NCI-H1694 treated with DMSO at 0.1 percent for 48 hours (cell line): Measurements from ENCODE around the gene ELMO2.
A peak's percentile ranks its signal among the peaks of the same experiment; 100 is the strongest.
"Not testable (repeated sequence)": the region's sequence is repeated elsewhere in the genome, so short reads cannot be mapped to it uniquely, and the experiment has no call there.

Source experiments
- DNase-seq: peaks from one replicate; lab custom pipeline; 2025; lab: John Stamatoyannopoulos, UW

The ELMO2 gene

GRCh38 chr20:46406986-46407670 lies 713 bp upstream of the ELMO2 start:
- DNase-seq, result peak; percentile 15

DNA sequence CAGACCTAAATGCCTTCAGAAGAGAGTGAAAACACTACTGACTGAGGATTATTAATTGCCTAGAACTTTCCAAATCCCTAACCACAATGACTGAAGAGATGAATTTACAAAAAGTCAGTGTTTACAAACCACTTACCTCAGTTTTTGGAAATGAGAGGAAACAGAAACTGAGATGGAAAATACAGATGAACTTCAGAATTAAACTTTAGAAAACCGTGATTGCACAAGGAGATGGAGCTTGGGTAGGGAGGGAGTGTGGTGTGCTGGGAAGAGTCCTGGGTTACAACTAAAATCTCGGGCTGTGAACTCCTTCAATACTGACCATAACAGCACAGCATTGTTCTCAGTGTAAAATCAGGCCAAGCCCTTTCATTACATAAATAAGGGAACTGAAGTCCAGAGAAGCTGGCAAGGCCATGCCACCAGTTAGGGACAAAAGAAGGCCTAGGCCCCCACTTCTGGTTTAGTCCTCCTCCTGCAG lies 4.0 kb downstream of the ELMO2 start:
- no peak for DNase-seq

DNA sequence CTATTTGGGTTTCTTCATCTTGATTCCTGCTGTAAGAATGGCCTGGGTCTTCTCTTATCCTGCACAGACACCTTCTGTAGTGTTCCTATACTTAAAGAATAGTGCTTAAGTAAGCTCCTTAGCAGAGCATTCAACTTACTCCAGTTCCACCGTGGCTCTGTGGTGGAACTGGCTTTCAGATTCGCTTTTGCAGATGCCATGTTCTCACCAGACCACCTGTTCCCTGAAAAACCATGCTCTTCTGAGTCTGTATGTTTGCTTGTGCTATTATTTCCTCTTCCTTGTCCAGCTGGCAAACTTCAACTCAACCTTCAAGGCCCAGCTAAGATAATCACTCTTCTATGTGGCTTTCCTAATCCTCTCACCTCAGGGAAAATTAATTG lies 4.9 kb downstream of the ELMO2 start:
- DNase-seq, result no peak

DNA sequence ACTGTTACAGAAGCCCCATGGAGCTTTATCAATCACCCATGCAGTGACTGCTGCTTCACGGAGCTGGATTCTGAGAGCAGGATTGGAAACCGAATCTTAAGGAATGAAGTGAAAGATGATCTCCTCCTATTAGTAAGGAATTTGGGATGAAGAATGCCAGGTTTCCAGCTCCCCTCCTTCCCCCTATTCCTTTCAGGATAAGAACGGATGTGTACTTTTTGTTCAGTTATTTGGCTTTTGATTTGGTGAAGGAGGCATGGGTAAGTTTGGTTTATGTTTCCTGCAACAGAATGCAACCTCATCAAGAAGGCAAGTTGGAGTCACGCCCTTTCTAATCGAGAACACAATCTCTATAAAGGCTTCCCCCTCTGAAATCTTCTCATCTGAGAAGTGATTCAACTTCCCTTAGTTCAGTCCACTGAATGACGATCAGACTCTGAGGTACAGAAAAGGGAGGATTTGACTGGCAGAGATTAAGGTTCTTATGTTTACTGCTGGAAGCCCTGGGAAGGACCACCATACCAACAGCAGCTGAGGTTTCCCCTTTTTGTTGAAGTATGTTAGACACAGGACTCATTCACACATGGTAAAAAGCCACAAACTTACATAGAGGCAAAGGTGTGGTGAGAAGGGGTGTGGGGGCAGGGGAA lies 5.5 kb downstream of the ELMO2 start:
- no peak for DNase-seq

DNA sequence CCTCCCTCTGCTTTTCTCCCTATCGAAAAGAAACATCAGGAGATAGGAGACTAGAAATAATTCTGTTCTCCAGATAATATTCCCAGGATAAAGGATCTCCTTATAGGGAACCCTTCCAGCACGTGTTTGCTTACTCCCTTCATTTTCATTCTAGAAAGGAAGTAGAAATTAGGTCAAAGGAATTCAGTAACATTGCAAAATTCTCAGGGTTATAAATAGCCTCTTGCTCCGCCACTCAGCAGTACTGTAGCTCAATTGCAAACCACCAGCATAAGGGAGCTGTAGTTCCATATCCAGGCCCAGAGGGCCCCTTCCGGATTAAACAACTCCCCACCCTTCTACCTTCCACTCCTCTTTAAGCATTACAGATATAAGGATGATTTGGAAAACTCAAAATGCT lies 6.2 kb downstream of the ELMO2 start:
- no peak for DNase-seq

- no peak for DNase-seq
These were observed 7.0 kb downstream of the ELMO2 start for GRCh38 chr20:46399401-46399800.

GRCh38 chr20:46398963-46399362 lies 7.5 kb downstream of the ELMO2 start:
- DNase-seq, result no peak

DNA sequence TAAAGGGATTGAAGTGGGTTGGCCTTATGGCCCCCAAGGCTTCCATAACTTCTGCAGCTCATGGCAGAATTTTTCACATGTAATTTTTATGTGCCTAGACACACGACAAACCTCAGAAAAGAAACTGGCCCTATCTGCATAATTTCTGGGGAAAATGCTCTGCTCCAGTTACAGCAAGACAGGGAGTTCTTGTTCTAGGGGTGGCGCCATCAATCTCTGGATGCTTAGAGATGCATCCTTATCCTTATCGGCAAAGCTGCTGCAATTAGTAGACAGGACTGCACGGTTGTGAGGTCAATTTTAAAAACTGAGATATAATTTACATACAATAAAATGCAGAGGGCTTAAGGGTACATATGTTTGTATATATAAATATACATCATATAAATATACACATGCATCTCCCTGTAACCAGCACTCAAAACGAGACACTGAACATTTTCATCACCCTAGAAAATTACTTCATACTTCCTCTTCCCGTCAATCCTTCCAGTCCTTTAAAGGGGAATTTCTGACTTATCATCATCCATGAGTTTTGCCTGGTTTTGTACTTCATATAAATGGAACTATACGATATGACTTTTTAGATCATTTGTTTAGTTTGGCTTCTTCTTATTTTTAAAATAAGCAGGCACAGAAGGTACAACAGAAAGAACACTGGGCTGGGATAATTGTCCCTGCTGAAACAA lies 10.2 kb downstream of the ELMO2 start:
- no peak for DNase-seq

GRCh38 chr20:46394872-46395760 lies 11.3 kb downstream of the ELMO2 start:
- DNase-seq, result no peak

DNA sequence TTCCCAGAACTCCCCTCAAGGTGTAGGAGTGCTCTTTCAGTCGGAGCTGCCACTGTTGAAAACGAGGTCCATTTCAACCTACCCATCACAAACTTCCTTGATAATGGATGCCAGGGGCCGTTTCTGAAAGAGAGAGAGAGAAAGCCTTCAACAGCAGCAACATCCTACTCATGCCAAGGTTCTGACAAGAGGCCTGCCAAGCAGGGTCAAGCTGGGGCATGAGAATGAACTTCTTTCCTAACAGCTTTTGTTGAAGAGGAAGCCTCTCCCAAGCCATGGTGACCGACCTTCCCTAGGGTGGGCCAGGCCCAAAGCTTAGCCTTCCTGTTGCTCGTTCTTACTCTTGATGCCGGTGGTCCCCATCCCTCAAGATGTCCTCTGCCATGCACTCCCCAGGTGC lies 12.4 kb downstream of the ELMO2 start:
- no peak for DNase-seq

DNA sequence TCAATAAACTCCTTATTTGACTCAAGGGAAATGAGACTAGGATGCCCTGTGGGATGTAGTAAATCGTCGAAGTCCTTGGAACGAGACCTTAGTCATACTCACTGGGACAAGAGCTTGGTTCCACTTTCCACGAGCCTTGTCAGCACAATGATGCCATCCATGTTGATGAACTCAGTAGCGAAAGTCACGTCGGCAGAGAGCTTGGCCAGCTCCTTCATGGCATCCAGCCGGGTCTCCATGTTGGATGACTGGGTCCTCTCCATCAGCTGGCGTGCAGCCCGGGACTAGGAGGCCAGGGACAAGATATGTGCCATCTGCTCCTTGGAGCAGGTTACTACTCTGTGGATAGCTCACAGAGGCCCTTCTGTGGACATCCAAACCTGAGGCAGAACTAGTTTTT lies 17.5 kb downstream of the ELMO2 start:
- DNase-seq, result peak; percentile 25

- DNase-seq, result peak; percentile 40
These were observed 18.1 kb downstream of the ELMO2 start for GRCh38 chr20:46388201-46388836.

DNA sequence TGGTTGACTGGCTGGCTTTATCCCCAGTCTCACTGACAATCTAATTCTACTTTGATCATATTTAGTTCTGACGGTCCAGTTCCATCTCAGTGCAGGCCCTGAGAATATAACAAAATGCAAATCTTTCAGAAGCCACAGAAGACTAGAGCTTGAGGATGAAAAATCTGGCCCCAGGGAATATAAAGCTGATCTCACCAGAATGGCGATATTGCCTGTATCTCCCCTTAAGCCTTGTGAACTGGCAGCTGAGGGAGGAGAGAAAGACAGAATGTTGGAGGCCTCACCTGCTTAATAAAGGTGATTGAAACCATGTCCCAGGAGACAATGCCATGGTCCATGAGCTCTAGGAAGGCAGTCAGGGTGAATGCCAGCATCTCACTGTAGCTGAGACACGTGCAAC lies 19.4 kb downstream of the ELMO2 start:
- DNase-seq, result not testable (repeated sequence)

DNA sequence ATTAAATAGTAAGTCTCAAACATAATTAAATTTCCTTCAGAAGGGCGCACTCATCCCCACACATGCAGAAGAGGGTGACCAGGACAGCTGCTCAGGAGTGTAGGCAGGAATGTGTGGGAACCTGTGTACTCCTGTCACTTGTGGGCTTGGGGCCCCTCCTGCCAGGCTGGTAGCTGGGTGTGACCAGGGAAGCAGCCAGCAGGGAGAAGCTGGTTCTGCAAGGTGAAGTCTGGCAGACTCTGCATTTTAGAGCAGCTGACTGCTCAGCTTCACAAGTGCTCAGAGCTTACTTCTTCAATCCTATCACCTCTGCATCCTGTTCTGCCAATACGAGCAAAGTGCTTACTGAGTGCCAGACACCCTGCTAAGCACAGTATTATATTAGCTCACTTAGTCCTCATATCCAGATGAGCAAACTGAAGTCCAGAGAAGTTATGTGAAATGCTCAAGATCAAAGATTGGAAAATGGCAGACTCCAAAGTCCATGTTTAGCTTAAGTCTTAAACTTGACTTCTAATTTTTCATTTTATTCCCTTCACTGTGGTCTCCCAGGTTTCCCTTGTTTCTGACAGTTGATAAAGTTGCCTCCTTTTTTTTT lies 27.9 kb downstream of the ELMO2 start:
- DNase-seq, result no peak

DNA sequence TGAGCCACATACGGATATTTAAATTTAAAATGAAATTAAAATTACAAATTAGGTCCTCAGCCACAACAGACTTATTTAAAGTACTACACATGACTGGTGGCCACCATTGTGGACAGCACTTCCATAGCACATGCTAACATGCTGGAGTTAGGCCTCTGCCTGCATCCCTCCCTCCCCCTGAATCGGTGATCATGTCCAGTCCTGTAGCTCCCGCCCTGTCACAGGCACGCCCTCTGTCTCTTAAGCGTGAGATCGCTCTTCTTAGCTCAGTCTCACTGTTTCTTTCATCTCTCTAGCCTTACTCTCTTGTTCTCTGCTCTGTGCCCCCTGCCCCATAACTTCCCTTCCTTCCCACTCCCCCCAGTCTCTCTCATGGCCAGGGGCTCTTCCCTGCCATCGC lies 28.9 kb downstream of the ELMO2 start:
- DNase-seq, result no peak

GRCh38 chr20:46376196-46376785 lies 30.1 kb downstream of the ELMO2 start:
- DNase-seq, result no peak

- DNase-seq, result no peak
These were observed 30.6 kb downstream of the ELMO2 start for GRCh38 chr20:46375771-46376170.

- DNase-seq, result no peak
These were observed 32.0 kb downstream of the ELMO2 start for GRCh38 chr20:46374383-46374782.

- no peak for DNase-seq
These were observed 34.8 kb downstream of the ELMO2 start for GRCh38 chr20:46371656-46372055.

DNA sequence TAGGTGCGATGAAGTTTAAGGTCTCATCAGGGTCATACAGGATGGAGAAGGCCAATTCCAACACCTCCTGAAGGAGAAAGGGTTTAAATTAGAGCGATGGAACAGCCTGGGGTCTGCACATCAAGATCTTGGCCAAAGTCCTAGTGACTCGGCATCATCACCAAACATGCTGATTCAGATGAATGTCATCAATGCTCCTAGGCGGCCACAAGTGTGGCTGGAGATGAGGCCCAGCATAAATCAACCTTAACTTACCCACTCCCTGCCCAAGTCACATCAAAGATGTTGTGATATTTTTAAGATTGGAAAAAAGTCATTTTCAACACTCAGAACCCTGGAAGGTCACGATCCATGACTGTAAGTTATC lies 37.5 kb downstream of the ELMO2 start:
- no peak for DNase-seq
